MM.1S (cell line): ENCODE measurements around the gene MEGF6.

Experiments
- EZH2 ChIP-seq: fragments of 300-600 bp; sonication (generic); optimal IDR thresholded peaks from 2 replicates; pipeline ENCODE3; 2017; ENCODE audit warnings: low read depth, mild to moderate bottlenecking, antibody characterized with exemption, low read length, mixed read lengths
- EZH2phosphoT487 ChIP-seq: fragments of 300-600 bp; sonication (generic); IDR thresholded peaks from 2 replicates; pipeline ENCODE4 v1.6.1; 2018; ENCODE audit warnings: antibody characterized with exemption, low read length
- TF ChIP-seq, protein P1 (sequence below): fragments of 300-600 bp; sonication (generic); IDR thresholded peaks from 2 replicates; pipeline ENCODE4 v1.5.1; 2016; ENCODE audit warnings: antibody characterized with exemption, low read length, mixed read lengths

- TF ChIP-seq, protein P1, sequence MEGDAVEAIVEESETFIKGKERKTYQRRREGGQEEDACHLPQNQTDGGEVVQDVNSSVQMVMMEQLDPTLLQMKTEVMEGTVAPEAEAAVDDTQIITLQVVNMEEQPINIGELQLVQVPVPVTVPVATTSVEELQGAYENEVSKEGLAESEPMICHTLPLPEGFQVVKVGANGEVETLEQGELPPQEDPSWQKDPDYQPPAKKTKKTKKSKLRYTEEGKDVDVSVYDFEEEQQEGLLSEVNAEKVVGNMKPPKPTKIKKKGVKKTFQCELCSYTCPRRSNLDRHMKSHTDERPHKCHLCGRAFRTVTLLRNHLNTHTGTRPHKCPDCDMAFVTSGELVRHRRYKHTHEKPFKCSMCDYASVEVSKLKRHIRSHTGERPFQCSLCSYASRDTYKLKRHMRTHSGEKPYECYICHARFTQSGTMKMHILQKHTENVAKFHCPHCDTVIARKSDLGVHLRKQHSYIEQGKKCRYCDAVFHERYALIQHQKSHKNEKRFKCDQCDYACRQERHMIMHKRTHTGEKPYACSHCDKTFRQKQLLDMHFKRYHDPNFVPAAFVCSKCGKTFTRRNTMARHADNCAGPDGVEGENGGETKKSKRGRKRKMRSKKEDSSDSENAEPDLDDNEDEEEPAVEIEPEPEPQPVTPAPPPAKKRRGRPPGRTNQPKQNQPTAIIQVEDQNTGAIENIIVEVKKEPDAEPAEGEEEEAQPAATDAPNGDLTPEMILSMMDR, result no peak
- TF ChIP-seq EZH2, result no peak
- no peak for TF ChIP-seq EZH2phosphoT487
Observed at GRCh38 chr1:3478187-3478586, 133.1 kb downstream of the MEGF6 start.
